Measurements from ENCODE around the gene KLHL33. TPM values are rescaled to one million over a fixed set of nuclear protein-coding genes. Genes with fewer than 3 reads are reported as not detected.

KLHL33 gene
- total RNA-seq, 2 donors from 2014 or later, result 0.05 TPM

GRCh38 chr14:20379743-20380142 is 56.2 kb downstream of the KLHL33 start:
- no peak for DNase-seq
- Histone ChIP-seq H3K36me3 (peaks cover 62% of the 10 kb centered on the region), H3K9me3 (no peaks in the 10 kb centered on the region), H3K4me1 (no peaks in the 10 kb centered on the region), H3K9ac (ENCODE audit: low read depth in 2 of 2, low read length in 2 of 2) (no peak overlapping the region), H3K4me3 (no peak overlapping the region), H3K27me3 (no peaks in the 10 kb centered on the region), H3K27ac (no peak overlapping the region)
- intact Hi-C loops (cut with DNase I), result no loop called here
- TF ChIP-seq CTCF (IDR thresholded peaks at IDR 0.05), result no peak

GRCh38 chr14:20377171-20377570 is 58.8 kb downstream of the KLHL33 start:
- H3K9ac ChIP-seq (ENCODE audit: low read depth in 2 of 2, low read length in 2 of 2), result peak overlapping the region in 1 of 2 donors; percentile 26
- peak overlapping the region; percentile 48 for H3K27ac ChIP-seq
- peaks cover 58% of the 10 kb centered on the region for H3K36me3 ChIP-seq
- no peaks in the 10 kb centered on the region for H3K27me3 ChIP-seq
- no peak overlapping the region for H3K4me3 ChIP-seq
- no peak for DNase-seq
- intact Hi-C loops (cut with DNase I), result no loop called here
- no peaks in the 10 kb centered on the region for H3K9me3 ChIP-seq
- TF ChIP-seq CTCF (IDR thresholded peaks at IDR 0.05), result no peak
- H3K4me1 ChIP-seq, result no peaks in the 10 kb centered on the region

GRCh38 chr14:20376071-20376588 is 59.8 kb downstream of the KLHL33 start:
- Histone ChIP-seq H3K4me3 (no peak overlapping the region), H3K9ac (ENCODE audit: low read depth in 2 of 2, low read length in 2 of 2) (peak overlapping the region in 1 of 2 donors; percentile 4), H3K27ac (peak overlapping the region; percentile 48), H3K4me1 (no peaks in the 10 kb centered on the region), H3K9me3 (no peaks in the 10 kb centered on the region), H3K36me3 (peaks cover 50% of the 10 kb centered on the region), H3K27me3 (no peaks in the 10 kb centered on the region)
- DNase-seq, result peak; percentile 73
- no peak for TF ChIP-seq CTCF (IDR thresholded peaks at IDR 0.05)
- intact Hi-C loops (cut with DNase I), result no loop called here

Other genes starting within 250 kb of the KLHL33 start
- not detected for gene OR11G2, start 245.3 kb downstream of the KLHL33 start, total RNA-seq
- not detected for gene OR11H6, start 212.5 kb downstream of the KLHL33 start, total RNA-seq
- gene OR11H7, start 207.2 kb downstream of the KLHL33 start, total RNA-seq, result not detected
- gene OR11H4, start 196.9 kb downstream of the KLHL33 start, total RNA-seq, result not detected
- 10 to 100 TPM; 10.1 to 12.1 TPM for gene TTC5, start 130.2 kb downstream of the KLHL33 start, total RNA-seq
- gene CCNB1IP1, start 102.9 kb downstream of the KLHL33 start, total RNA-seq, result 10 to 100 TPM; 20.5 to 30.7 TPM
- gene PARP2, start 92.5 kb downstream of the KLHL33 start, total RNA-seq, result 10 to 100 TPM; 12.5 to 23.7 TPM
- 10 to 100 TPM; 53.7 to 71.3 TPM for gene TEP1, start 22.7 kb downstream of the KLHL33 start, total RNA-seq
- gene OSGEP, start 18.6 kb upstream of the KLHL33 start, total RNA-seq, result 10 to 100 TPM; 26.9 to 42.0 TPM
- gene APEX1, start 19.1 kb upstream of the KLHL33 start, total RNA-seq, result 100 to 1,000 TPM; 119 to 169 TPM
- gene PIP4P1, start 25.3 kb upstream of the KLHL33 start, total RNA-seq, result 10 to 100 TPM; 30.3 to 54.6 TPM
- 100 to 1,000 TPM; 121 to 123 TPM for gene PNP, start 33.2 kb upstream of the KLHL33 start, total RNA-seq
- under 1 TPM; 0.35 to 0.57 TPM for gene RNASE10, start 69.4 kb upstream of the KLHL33 start, total RNA-seq
- not detected for gene RNASE9, start 124.9 kb upstream of the KLHL33 start, total RNA-seq
- not detected for gene RNASE11, start 151.8 kb upstream of the KLHL33 start, total RNA-seq
- not detected for gene RNASE12, start 155.2 kb upstream of the KLHL33 start, total RNA-seq
- not detected for gene OR6S1, start 205.5 kb upstream of the KLHL33 start, total RNA-seq
- 10 to 100 TPM; 41.5 to 94.7 TPM for gene RNASE4, start 248.4 kb upstream of the KLHL33 start, total RNA-seq